SK-N-SH treated with all-trans-retinoic acid at 6 μM for 48 hours (cell line): Measurements from ENCODE around the gene RPRML.
"Not testable (repeated sequence)": the region's sequence is repeated elsewhere in the genome, so short reads cannot be mapped to it uniquely, and the experiment has no call there.

Experiments used
- ATAC-seq: fragments of 200-7000 bp; cut with Tn5 transposase; 3 replicates; pipeline ENCODE4 v1.9.1; 2020; ENCODE audit warnings: mild to moderate bottlenecking, moderate library complexity
- ARNTL ChIP-seq: fragments of 450-650 bp; formaldehyde crosslinking; IDR thresholded peaks from 2 replicates; pipeline ENCODE4 v1.5.0; 2020; ENCODE audit warnings: low read depth, mild to moderate bottlenecking, moderate library complexity, borderline replicate concordance
- CREB5 ChIP-seq: fragments of 250-450 bp; sonication (Bioruptor Pico); IDR thresholded peaks from 2 replicates; pipeline ENCODE4 v1.5.1; 2020; ENCODE audit warnings: low read depth, mild to moderate bottlenecking, moderate library complexity
- CSRNP3 ChIP-seq: fragments of 250-450 bp; sonication (Bioruptor Pico); IDR thresholded peaks from 2 replicates; pipeline ENCODE4 v1.5.1; 2021; ENCODE audit warnings: mild to moderate bottlenecking, moderate library complexity
- GLIS3 ChIP-seq: fragments of 250-450 bp; sonication (Bioruptor Pico); IDR thresholded peaks from 2 replicates; pipeline ENCODE4 v1.5.0; 2020; ENCODE audit warnings: mild to moderate bottlenecking, moderate library complexity
- ISL1 ChIP-seq: fragments of 250-450 bp; sonication (Bioruptor Pico); IDR thresholded peaks from 2 replicates; pipeline ENCODE4 v2.1.2; 2022; ENCODE audit warnings: mild to moderate bottlenecking, moderate library complexity
- OSR1 ChIP-seq: fragments of 250-450 bp; sonication (Bioruptor Pico); IDR thresholded peaks from 2 replicates; pipeline ENCODE4 v1.8.0; 2022; ENCODE audit warnings: moderate library complexity, mild to moderate bottlenecking, inconsistent platforms
- PATZ1 ChIP-seq: fragments of 250-450 bp; sonication (Bioruptor Pico); IDR thresholded peaks from 2 replicates; pipeline ENCODE4 v1.8.0; 2020; ENCODE audit warnings: mild to moderate bottlenecking, moderate library complexity, borderline replicate concordance
- POU6F1 ChIP-seq: fragments of 250-450 bp; sonication (Bioruptor Pico); IDR thresholded peaks from 2 replicates; pipeline ENCODE4 v1.8.0; 2021; ENCODE audit warnings: low read depth, mild to moderate bottlenecking, moderate library complexity, borderline replicate concordance
- SNAI2 ChIP-seq: fragments of 250-450 bp; sonication (Bioruptor Pico); IDR thresholded peaks from 2 replicates; pipeline ENCODE4 v1.5.0; 2020; ENCODE audit warnings: mild to moderate bottlenecking, moderate library complexity
- TCF4 ChIP-seq: fragments of 250-450 bp; sonication (Bioruptor Pico); IDR thresholded peaks from 2 replicates; pipeline ENCODE4 v1.8.0; 2021; ENCODE audit warnings: mild to moderate bottlenecking, moderate library complexity, borderline replicate concordance
- TOX ChIP-seq: fragments of 250-450 bp; sonication (Bioruptor Pico); IDR thresholded peaks from 2 replicates; pipeline ENCODE4 v1.8.0; 2021; ENCODE audit warnings: mild to moderate bottlenecking, moderate library complexity, borderline replicate concordance
- TSHZ2 ChIP-seq: fragments of 250-450 bp; sonication (Bioruptor Pico); IDR thresholded peaks from 2 replicates; pipeline ENCODE4 v1.5.0; 2020; ENCODE audit warnings: mild to moderate bottlenecking, moderate library complexity
- ZFP3 ChIP-seq: fragments of 250-450 bp; sonication (Bioruptor Pico); IDR thresholded peaks from 2 replicates; pipeline ENCODE4 v1.5.0; 2020; ENCODE audit warnings: mild to moderate bottlenecking, moderate library complexity
- ZFP30 ChIP-seq: fragments of 450-650 bp; formaldehyde crosslinking; IDR thresholded peaks from 2 replicates; pipeline ENCODE4 v1.5.0; 2022; ENCODE audit warnings: mild to moderate bottlenecking, moderate library complexity
- ZNF565 ChIP-seq: fragments of 450-650 bp; formaldehyde crosslinking; conservative IDR thresholded peaks from 2 replicates; pipeline ENCODE4 v1.5.0; 2020; ENCODE audit warnings: low read depth, mild to moderate bottlenecking, moderate library complexity
- ZNF8 ChIP-seq: fragments of 450-650 bp; formaldehyde crosslinking; IDR thresholded peaks from 2 replicates; pipeline ENCODE4 v1.5.0; 2020; ENCODE audit warnings: mild to moderate bottlenecking, moderate library complexity

RPRML gene

GRCh38 chr17:46989637-46990431, 10.8 kb upstream of the RPRML start:
- TF ChIP-seq ZNF8 (CRISPR knock-in tag) (no peak), ARNTL (no peak), ZFP3 (CRISPR knock-in tag) (no peak), CREB5 (CRISPR knock-in tag) (no peak), TOX (CRISPR knock-in tag) (no peak), POU6F1 (no peak), TCF4 (CRISPR knock-in tag) (no peak), SNAI2 (CRISPR knock-in tag) (no peak), GLIS3 (CRISPR knock-in tag) (no peak), CSRNP3 (CRISPR knock-in tag) (no peak), PATZ1 (CRISPR knock-in tag) (no peak), OSR1 (CRISPR knock-in tag) (no peak), ISL1 (CRISPR knock-in tag) (no peak)
- no peak; the same call in 2 of the 3 replicates for ATAC-seq

GRCh38 chr17:46987927-46988326, 8.9 kb upstream of the RPRML start:
- not testable (repeated sequence) for ATAC-seq

- TF ChIP-seq TCF4 (CRISPR knock-in tag) (no peak), ARNTL (no peak), ZNF565 (CRISPR knock-in tag) (no peak), POU6F1 (no peak)
- ATAC-seq, result no peak
These were observed 7.3 kb upstream of the RPRML start for GRCh38 chr17:46986366-46986765.

- ATAC-seq, result no peak
These were observed 5.8 kb upstream of the RPRML start for GRCh38 chr17:46984892-46985291.

More at GRCh38 chr17:46984892-46985291, 5.8 kb upstream of the RPRML start:
- TF ChIP-seq TSHZ2 (CRISPR knock-in tag) (no peak), CSRNP3 (CRISPR knock-in tag) (no peak), CREB5 (CRISPR knock-in tag) (no peak), TOX (CRISPR knock-in tag) (no peak), ZFP30 (CRISPR knock-in tag) (no peak), ISL1 (CRISPR knock-in tag) (no peak), GLIS3 (CRISPR knock-in tag) (no peak)
